Naive thymus-derived CD4-positive, alpha-beta T cell (primary cell): ENCODE results near the gene FCRLA. TPM values are rescaled to one million over a fixed set of nuclear protein-coding genes. Genes with fewer than 3 reads are reported as not detected.
"Not testable (repeated sequence)": the region's sequence is repeated elsewhere in the genome, so short reads cannot be mapped to it uniquely, and the experiment has no call there.

ENCODE experiments used
- ATAC-seq: fragments of 150-1000 bp; cut with Tn5 transposase; 2 replicates; pipeline ENCODE4 v1.10.0; 2021; ENCODE audit warnings: mild to moderate bottlenecking, moderate library complexity
- CTCF ChIA-PET: fragments of 350-600 bp; sonication (Branson Sonifier 250); formaldehyde crosslinking; loops from one replicate; lab custom pipeline; 2021; ENCODE audit warnings: antibody characterized with exemption; lab: Charles Lee
- POLR2A ChIA-PET: fragments of 350-600 bp; sonication (Branson Sonifier 250); formaldehyde crosslinking; loops from one replicate; lab custom pipeline; 2021; ENCODE audit warnings: antibody characterized with exemption, inconsistent platforms; lab: Charles Lee
- DNase-seq, 9 donors: peaks; one replicate each; pipeline versions ENCODE4 v3.0.0 to v3.0.0-alpha.2; 2020 to 2022; ENCODE audit warnings: mixed read lengths in 1 of 9
- H3K27ac ChIP-seq: one replicate; pipeline ENCODE4 v1.7.0; 2013; ENCODE audit warnings: mild to moderate bottlenecking, low read depth, low read length, moderate library complexity
- H3K27me3 ChIP-seq, 2 donors: one replicate each; pipeline ENCODE4 v1.7.0; 2013; ENCODE audit warnings: low read length in 2 of 2, mild to moderate bottlenecking in 2 of 2, moderate library complexity in 2 of 2; ENCODE audit not compliant: control insufficient read depth in 2 of 2, insufficient read depth in 2 of 2
- H3K36me3 ChIP-seq, 3 experiments: 1 replicate in 2 of 3; 2 replicates in 1 of 3; pipeline ENCODE4 v1.7.0; 2013; ENCODE audit warnings: low read length in 3 of 3, mild to moderate bottlenecking in 3 of 3, moderate library complexity in 1 of 3; ENCODE audit not compliant: insufficient read depth in 3 of 3, control insufficient read depth in 2 of 3
- H3K4me1 ChIP-seq, 2 donors: one replicate each; pipeline ENCODE4 v1.7.0; 2013; ENCODE audit warnings: low read length in 2 of 2, mild to moderate bottlenecking in 2 of 2, moderate library complexity in 1 of 2; ENCODE audit not compliant: control insufficient read depth in 2 of 2, insufficient read depth in 2 of 2
- H3K4me3 ChIP-seq: 2 replicates; pipeline ENCODE4 v1.7.0; 2013; ENCODE audit warnings: mild to moderate bottlenecking, low read length
- H3K9me3 ChIP-seq, 3 experiments: 1 replicate in 2 of 3; 2 replicates in 1 of 3; pipeline ENCODE4 v1.7.0; 2013; ENCODE audit warnings: low read length in 3 of 3; ENCODE audit not compliant: control insufficient read depth in 2 of 3
- H3K27ac Mint-ChIP-seq, 9 donors: one replicate each; pipeline ENCODE4 v1.8.0; 2020 to 2022; ENCODE audit warnings: mixed read lengths in 9 of 9, mild to moderate bottlenecking in 8 of 9, moderate library complexity in 5 of 9, inconsistent platforms in 2 of 9
- H3K27me3 Mint-ChIP-seq, 5 donors: one replicate each; pipeline ENCODE4 v1.8.0; 2021 to 2022; ENCODE audit warnings: mixed read lengths in 5 of 5, mild to moderate bottlenecking in 1 of 5
- H3K36me3 Mint-ChIP-seq, 5 donors: one replicate each; pipeline ENCODE4 v1.8.0; 2020 to 2022; ENCODE audit warnings: mixed read lengths in 5 of 5, mild to moderate bottlenecking in 3 of 5, inconsistent platforms in 1 of 5
- H3K4me1 Mint-ChIP-seq, 7 donors: one replicate each; pipeline ENCODE4 v1.8.0; 2020 to 2022; ENCODE audit warnings: mixed read lengths in 7 of 7, mild to moderate bottlenecking in 3 of 7, inconsistent platforms in 1 of 7
- H3K4me3 Mint-ChIP-seq, 10 donors: one replicate each; pipeline ENCODE4 v1.8.0; 2020 to 2022; ENCODE audit warnings: mild to moderate bottlenecking in 10 of 10, mixed read lengths in 10 of 10, moderate library complexity in 6 of 10, inconsistent platforms in 2 of 10
- H3K9me3 Mint-ChIP-seq, 11 donors: one replicate each; pipeline ENCODE4 v1.8.0; 2020 to 2022; ENCODE audit warnings: mixed read lengths in 11 of 11, mild to moderate bottlenecking in 4 of 11, inconsistent platforms in 1 of 11, moderate library complexity in 1 of 11
- intact Hi-C, 2 donors: fragments of 100-400 bp; cut with micrococcal nuclease; formaldehyde crosslinking; loops; one replicate each; pipeline ENCODE4 v1.15.1; 2023
- polyA plus RNA-seq, 2 donors: library from polyadenylated mRNA; unstranded; fragments of 300-500 nt; fragmentation: Illumina TruSeq; gene quantifications; one replicate each; pipeline ENCODE4 v1.2.3, GENCODE V29; 2021
- total RNA-seq, 6 experiments: library from RNA in 5 of 6; stranded (reverse) in 5 of 6; gene quantifications; 1 replicate in 5 of 6; 2 replicates in 1 of 6; pipeline ENCODE4 v1.2.3 and lab custom pipeline; 2021 to 2026

FCRLA gene
- total and polyA plus RNA-seq, 7 experiments from 2014 or later, result 0.32 to 1.8 (median 0.57) TPM; not detected in 1

DNA sequence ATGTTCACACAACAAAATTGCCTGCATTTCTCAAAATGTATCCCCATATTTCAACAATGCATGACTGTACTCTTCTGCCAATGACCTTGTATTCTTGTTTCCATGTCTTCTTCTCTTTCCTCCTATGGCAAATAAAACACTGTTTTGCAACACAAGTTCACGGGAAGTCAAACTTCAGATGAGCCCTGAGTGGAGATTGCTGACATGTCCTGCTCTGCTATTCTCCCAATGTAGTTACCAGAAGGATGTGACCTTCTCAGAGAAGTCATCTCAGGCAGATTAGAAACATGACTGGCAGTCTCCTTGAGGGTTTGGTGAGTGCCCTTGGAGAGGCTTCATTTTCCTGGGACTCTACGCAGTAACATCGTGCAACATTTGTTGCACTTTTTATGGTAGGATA lies 28.5 kb upstream of the FCRLA start:
- H3K27me3 ChIP-seq, result no peaks in the 10 kb centered on the region
- no peak overlapping the region for H3K27ac ChIP-seq
- H3K36me3 Mint-ChIP-seq, result no peaks in the 10 kb centered on the region
- POLR2A ChIA-PET, result no interaction called here
- intact Hi-C loops, result no loop called here
- no peak for DNase-seq
- H3K9me3 Mint-ChIP-seq, result no peaks in the 10 kb centered on the region
- H3K36me3 ChIP-seq, result no peaks in the 10 kb centered on the region
- ATAC-seq, result no peak
- H3K4me3 ChIP-seq, result no peak overlapping the region
- H3K27ac Mint-ChIP-seq, result no peak overlapping the region
- no peaks in the 10 kb centered on the region for H3K4me1 ChIP-seq
- no peak overlapping the region for H3K4me3 Mint-ChIP-seq
- CTCF ChIA-PET, result no interaction called here
- H3K9me3 ChIP-seq, result no peaks in the 10 kb centered on the region
- peaks cover 4 to 26% (median 15%) of the 10 kb centered on the region in 5 donors for H3K27me3 Mint-ChIP-seq
- H3K4me1 Mint-ChIP-seq, result peaks cover 0 to 2% (median 0%) of the 10 kb centered on the region in 7 donors

- no peaks in the 10 kb centered on the region for H3K4me1 ChIP-seq
- peaks cover 13 to 55% (median 18%) of the 10 kb centered on the region in 5 donors for H3K27me3 Mint-ChIP-seq
- DNase-seq (no peak), ATAC-seq (no peak)
- H3K27ac ChIP-seq, result no peak overlapping the region
- peaks cover 0 to 1% (median 0%) of the 10 kb centered on the region in 11 donors for H3K9me3 Mint-ChIP-seq
- ChIA-PET CTCF (no interaction called here), POLR2A (interaction anchor here (0.6 to 1.3 kb wide), 2 partner anchors 28 to 45 kb away, joined by 3 to 5 read pairs; no protein-coding TSS in a partner anchor)
- no peaks in the 10 kb centered on the region for H3K4me1 Mint-ChIP-seq
- no peaks in the 10 kb centered on the region for H3K9me3 ChIP-seq
- intact Hi-C loops, result loop anchor here in 1 of 2 donors (5.0 kb wide), 1 partner anchor 45 kb away; no protein-coding TSS in a partner anchor
- H3K4me3 ChIP-seq, result no peak overlapping the region
- no peaks in the 10 kb centered on the region for H3K36me3 Mint-ChIP-seq
- H3K4me3 Mint-ChIP-seq, result no peak overlapping the region
- H3K36me3 ChIP-seq, result no peaks in the 10 kb centered on the region
- no peaks in the 10 kb centered on the region for H3K27me3 ChIP-seq
- H3K27ac Mint-ChIP-seq, result no peak overlapping the region
Measured at GRCh38 chr1:161681879-161682278, 25.1 kb upstream of the FCRLA start.

- no peaks in the 10 kb centered on the region for H3K9me3 ChIP-seq
- no peaks in the 10 kb centered on the region for H3K27me3 ChIP-seq
- no peak overlapping the region for H3K27ac Mint-ChIP-seq
- peaks cover 0 to 1% (median 0%) of the 10 kb centered on the region in 7 donors for H3K4me1 Mint-ChIP-seq
- no peak for DNase-seq
- H3K27ac ChIP-seq, result no peak overlapping the region
- H3K36me3 Mint-ChIP-seq, result no peaks in the 10 kb centered on the region
- peaks cover 5 to 50% (median 27%) of the 10 kb centered on the region in 5 donors for H3K27me3 Mint-ChIP-seq
- intact Hi-C loops, result no loop called here
- H3K36me3 ChIP-seq, result no peaks in the 10 kb centered on the region
- H3K4me1 ChIP-seq, result no peaks in the 10 kb centered on the region
- ChIA-PET POLR2A (no interaction called here), CTCF (interaction anchor here (0.5 kb wide), 1 partner anchor 1007 kb away, joined by 4 read pairs; no protein-coding TSS in a partner anchor)
- H3K4me3 ChIP-seq, result no peak overlapping the region
- ATAC-seq, result no peak
- H3K4me3 Mint-ChIP-seq, result no peak overlapping the region
- H3K9me3 Mint-ChIP-seq, result peaks cover 0 to 1% (median 0%) of the 10 kb centered on the region in 11 donors
Measured at GRCh38 chr1:161688946-161689345, 18.1 kb upstream of the FCRLA start.

- peaks cover 6 to 52% (median 40%) of the 10 kb centered on the region in 5 donors for H3K27me3 Mint-ChIP-seq
- ChIA-PET CTCF (interaction anchor here (0.7 kb wide), 1 partner anchor 196 kb away, joined by 3 read pairs; no protein-coding TSS in a partner anchor), POLR2A (no interaction called here)
Measured at GRCh38 chr1:161691846-161692245, 15.2 kb upstream of the FCRLA start.

DNA sequence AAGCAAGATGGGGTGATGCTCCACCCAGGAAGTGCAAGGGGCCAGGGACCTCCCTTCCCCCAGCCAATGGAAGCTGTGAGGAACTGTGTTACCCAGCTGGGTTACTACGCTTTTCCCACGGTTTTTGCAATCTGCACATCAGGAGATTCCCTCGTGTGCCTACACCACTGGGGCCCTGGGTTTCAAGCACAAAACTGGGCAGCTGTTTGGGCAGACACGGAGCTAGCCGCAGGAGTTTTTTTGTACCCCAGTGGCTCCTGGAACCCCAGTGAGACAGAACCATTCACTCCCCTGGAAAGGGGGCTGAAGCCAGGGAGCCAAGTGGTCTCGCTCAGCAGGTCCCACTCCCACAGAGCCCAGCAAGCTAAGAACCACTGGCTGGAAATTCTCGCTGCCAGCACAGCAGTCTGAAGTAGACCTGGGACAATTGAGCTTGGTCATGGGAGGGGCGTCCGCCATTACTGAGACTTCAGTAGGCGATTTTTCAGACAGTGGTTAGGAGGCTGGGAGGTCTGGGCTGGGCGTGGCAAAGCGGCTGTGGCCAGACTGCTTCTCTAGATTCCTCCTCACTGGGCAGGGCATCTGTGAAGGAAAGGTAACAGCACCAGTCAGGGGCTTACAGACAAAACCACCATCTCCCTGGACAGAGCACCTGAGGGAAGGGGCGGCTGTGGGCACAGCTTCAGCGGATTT lies 13.9 kb upstream of the FCRLA start:
- H3K27ac ChIP-seq, ATAC-seq, intact Hi-C loops, H3K4me3 ChIP-seq, H3K36me3 ChIP-seq, H3K27ac Mint-ChIP-seq, H3K4me1 Mint-ChIP-seq, POLR2A ChIA-PET, H3K4me3 Mint-ChIP-seq, DNase-seq, H3K9me3 ChIP-seq, H3K27me3 ChIP-seq, H3K4me1 ChIP-seq, H3K36me3 Mint-ChIP-seq, H3K9me3 Mint-ChIP-seq: not testable (repeated sequence)
- H3K27me3 Mint-ChIP-seq, result peaks cover 6 to 60% (median 39%) of the 10 kb centered on the region in 5 donors
- CTCF ChIA-PET, result interaction anchor here (0.6 kb wide), 1 partner anchor 48 kb away, joined by 3 read pairs; no protein-coding TSS in a partner anchor

More at GRCh38 chr1:161691846-161692245, 15.2 kb upstream of the FCRLA start:
- Histone ChIP-seq H3K9me3 (no peaks in the 10 kb centered on the region), H3K4me3 (no peak overlapping the region), H3K27ac (no peak overlapping the region), H3K36me3 (no peaks in the 10 kb centered on the region), H3K4me1 (no peaks in the 10 kb centered on the region), H3K27me3 (no peaks in the 10 kb centered on the region)
- Mint-ChIP-seq H3K36me3 (peaks cover 0 to 9% (median 4%) of the 10 kb centered on the region in 5 donors), H3K4me3 (no peak overlapping the region), H3K4me1 (peaks cover 0 to 1% (median 0%) of the 10 kb centered on the region in 7 donors), H3K27ac (peak overlapping the region in 2 of 9 donors; percentile 45 to 57), H3K9me3 (peaks cover 0 to 9% (median 0%) of the 10 kb centered on the region in 11 donors)
- no peak for DNase-seq
- intact Hi-C loops, result no loop called here
- no peak for ATAC-seq

DNA sequence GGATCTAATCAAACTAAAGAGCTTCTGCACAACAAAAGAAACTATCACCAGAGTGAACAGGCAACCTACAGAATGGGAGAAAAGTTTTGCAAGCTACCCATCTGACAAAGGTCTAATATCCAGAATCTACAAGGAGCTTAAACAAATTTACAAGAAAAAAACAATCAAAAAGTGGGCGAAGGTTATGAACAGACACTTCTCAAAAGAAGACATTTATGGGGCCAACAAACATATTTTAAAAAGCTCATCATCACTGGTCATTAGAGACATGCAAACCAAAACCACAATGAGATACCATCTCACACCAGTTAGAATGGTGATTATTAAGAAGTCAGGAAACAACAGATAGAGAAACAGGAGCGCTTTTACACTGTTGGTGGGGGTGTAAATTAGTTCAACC lies 8.7 kb upstream of the FCRLA start:
- H3K27me3 Mint-ChIP-seq, result peaks cover 6 to 62% (median 25%) of the 10 kb centered on the region in 5 donors

More for the DNA sequence above, 8.7 kb upstream of the FCRLA start:
- H3K27ac Mint-ChIP-seq, H3K4me1 Mint-ChIP-seq, H3K4me3 ChIP-seq, H3K4me3 Mint-ChIP-seq, H3K27me3 ChIP-seq, H3K9me3 ChIP-seq, H3K9me3 Mint-ChIP-seq, ATAC-seq, H3K36me3 ChIP-seq, intact Hi-C loops, DNase-seq, H3K36me3 Mint-ChIP-seq, H3K27ac ChIP-seq, CTCF ChIA-PET, H3K4me1 ChIP-seq: not testable (repeated sequence)
- POLR2A ChIA-PET, result interaction anchor here (0.7 kb wide), 1 partner anchor 13 kb away, joined by 3 read pairs; no protein-coding TSS in a partner anchor
